OCI-LY7 (cell line): ENCODE results near the gene LYRM4. TPM values are rescaled to one million over a fixed set of nuclear protein-coding genes. Genes with fewer than 3 reads are reported as not detected.

Source experiments
- BruUV-seq: library from RNA; stranded (reverse); fragments of 400-500 nt; replicated peaks from 2 replicates; lab custom pipeline; 2021; lab: Mats Ljungman, UMichigan
- CTCF ChIA-PET: fragments of 300-600 bp; sonication (Branson Sonifier 250); formaldehyde crosslinking; loops from one replicate; lab custom pipeline; 2022; ENCODE audit warnings: antibody characterized with exemption; ENCODE audit not compliant: unreplicated experiment; lab: Charles Lee
- POLR2A ChIA-PET: fragments of 300-600 bp; sonication (Branson Sonifier 250); formaldehyde crosslinking; loops from one replicate; lab custom pipeline; 2022; ENCODE audit warnings: antibody characterized with exemption; lab: Charles Lee
- DNase-seq: peaks from one replicate; pipeline ENCODE4 v3.0.0-alpha.2; 2015; ENCODE audit warnings: low spot score
- H2AFZ ChIP-seq: fragments of 200-600 bp; sonication (generic), shearing (Covaris generic); 2 replicates; pipeline ENCODE4 v1.6.1; 2014; ENCODE audit warnings: mild to moderate bottlenecking, antibody characterized with exemption, low read length, moderate library complexity
- H3K27ac ChIP-seq: fragments of 200-600 bp; sonication (generic); 2 replicates; pipeline ENCODE4 v1.5.1; 2014; ENCODE audit warnings: mixed run types, low read depth, mild to moderate bottlenecking, moderate library complexity, low read length, inconsistent platforms; ENCODE audit not compliant: poor library complexity, severe bottlenecking
- H3K36me3 ChIP-seq: fragments of 200-600 bp; sonication (generic); 2 replicates; pipeline ENCODE4 v1.6.1; 2014; ENCODE audit warnings: mild to moderate bottlenecking, antibody characterized with exemption, low read length, moderate library complexity, mixed read lengths; ENCODE audit not compliant: insufficient read depth
- H3K4me1 ChIP-seq: fragments of 200-600 bp; sonication (generic); 2 replicates; pipeline ENCODE4 v1.5.1; 2014; ENCODE audit warnings: mild to moderate bottlenecking, low read length; ENCODE audit not compliant: insufficient read depth, poor library complexity, severe bottlenecking
- H3K4me2 ChIP-seq: fragments of 200-600 bp; sonication (generic); 2 replicates; pipeline ENCODE4 v1.6.1; 2014; ENCODE audit warnings: mild to moderate bottlenecking, low read length
- H3K4me3 ChIP-seq: fragments of 200-600 bp; sonication (generic); 2 replicates; pipeline ENCODE4 v1.5.1; 2014; ENCODE audit warnings: mild to moderate bottlenecking, low read depth, low read length; ENCODE audit not compliant: poor library complexity, severe bottlenecking
- H3K79me2 ChIP-seq: fragments of 200-600 bp; sonication (generic); 2 replicates; pipeline ENCODE4 v1.6.1; 2016; ENCODE audit warnings: low read depth, mild to moderate bottlenecking, low read length, moderate library complexity, mixed read lengths; ENCODE audit not compliant: insufficient read depth
- H3K9me2 ChIP-seq: fragments of 200-600 bp; sonication (generic); 2 replicates; pipeline ENCODE4 v1.6.1; 2016; ENCODE audit warnings: mild to moderate bottlenecking, low read length, mixed read lengths; ENCODE audit not compliant: insufficient read depth
- H3K9me3 ChIP-seq: fragments of 200-600 bp; sonication (generic); 2 replicates; pipeline ENCODE4 v1.6.1; 2014; ENCODE audit warnings: mild to moderate bottlenecking, mixed run types, low read length, mixed read lengths
- H4K20me1 ChIP-seq: fragments of 200-600 bp; sonication (generic); 2 replicates; pipeline ENCODE4 v1.6.1; 2014; ENCODE audit warnings: mild to moderate bottlenecking, antibody characterized with exemption, low read length, moderate library complexity, mixed read lengths; ENCODE audit not compliant: insufficient read depth
- EZH2phosphoT487 ChIP-seq: fragments of 200-600 bp; sonication (generic); IDR thresholded peaks from 2 replicates; pipeline ENCODE4 v1.6.1; 2018; ENCODE audit warnings: low read depth, borderline replicate concordance, mild to moderate bottlenecking, mixed run types, antibody characterized with exemption, low read length, moderate library complexity, mixed read lengths
- intact Hi-C: fragments of 100-400 bp; cut with micrococcal nuclease; formaldehyde crosslinking; loops from one replicate; pipeline ENCODE4 v1.10.0; 2022; ENCODE audit not compliant: unreplicated experiment
- total RNA-seq, 2 experiments: library from RNA; depleted of rRNA in 1 of 2; stranded (reverse); fragments of >200 nt in 1 of 2; shearing (Covaris generic) in 1 of 2; gene quantifications; 2 replicates each; pipeline ENCODE4 v1.2.3, GENCODE V29; 2014 to 2022
- TF ChIP-seq, protein P1 (sequence below): fragments of 200-600 bp; sonication (generic); conservative IDR thresholded peaks from 2 replicates; pipeline ENCODE4 v1.5.1; 2014; ENCODE audit warnings: mild to moderate bottlenecking, antibody characterized with exemption, low read length, moderate library complexity, mixed read lengths

LYRM4 gene
- total RNA-seq, 2 experiments from 2014 or later = 19.6 to 34.3 TPM

GRCh38 chr6:5243069-5243468 is 17.7 kb downstream of the LYRM4 start:
- CTCF ChIA-PET = interaction anchor here (1.1 kb wide), 1 partner anchor 22 kb away, joined by 3 read pairs; no protein-coding TSS in a partner anchor
- TF ChIP-seq, protein P1, sequence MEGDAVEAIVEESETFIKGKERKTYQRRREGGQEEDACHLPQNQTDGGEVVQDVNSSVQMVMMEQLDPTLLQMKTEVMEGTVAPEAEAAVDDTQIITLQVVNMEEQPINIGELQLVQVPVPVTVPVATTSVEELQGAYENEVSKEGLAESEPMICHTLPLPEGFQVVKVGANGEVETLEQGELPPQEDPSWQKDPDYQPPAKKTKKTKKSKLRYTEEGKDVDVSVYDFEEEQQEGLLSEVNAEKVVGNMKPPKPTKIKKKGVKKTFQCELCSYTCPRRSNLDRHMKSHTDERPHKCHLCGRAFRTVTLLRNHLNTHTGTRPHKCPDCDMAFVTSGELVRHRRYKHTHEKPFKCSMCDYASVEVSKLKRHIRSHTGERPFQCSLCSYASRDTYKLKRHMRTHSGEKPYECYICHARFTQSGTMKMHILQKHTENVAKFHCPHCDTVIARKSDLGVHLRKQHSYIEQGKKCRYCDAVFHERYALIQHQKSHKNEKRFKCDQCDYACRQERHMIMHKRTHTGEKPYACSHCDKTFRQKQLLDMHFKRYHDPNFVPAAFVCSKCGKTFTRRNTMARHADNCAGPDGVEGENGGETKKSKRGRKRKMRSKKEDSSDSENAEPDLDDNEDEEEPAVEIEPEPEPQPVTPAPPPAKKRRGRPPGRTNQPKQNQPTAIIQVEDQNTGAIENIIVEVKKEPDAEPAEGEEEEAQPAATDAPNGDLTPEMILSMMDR = no peak
- no peak for TF ChIP-seq EZH2phosphoT487
- no peak overlapping the region for H2AFZ ChIP-seq
- H3K9me2 ChIP-seq = no peaks in the 10 kb centered on the region
- H3K4me2 ChIP-seq = no peak overlapping the region
- no peaks in the 10 kb centered on the region for H3K4me1 ChIP-seq
- H3K27ac ChIP-seq = no peak overlapping the region
- no peaks in the 10 kb centered on the region for H3K79me2 ChIP-seq
- no TSS peak for BruUV-seq
- 0 out of 2 replicates have a peak, but pooled peaks cover 6% of the 10 kb centered on the region for H4K20me1 ChIP-seq
- POLR2A ChIA-PET = no interaction called here
- intact Hi-C loops = no loop called here
- H3K36me3 ChIP-seq = peaks cover 4% of the 10 kb centered on the region; the same call in 1 of the 2 replicates
- no peak for DNase-seq
- H3K4me3 ChIP-seq = no peak overlapping the region
- no peaks in the 10 kb centered on the region for H3K9me3 ChIP-seq

GRCh38 chr6:5241252-5241651 is 19.5 kb downstream of the LYRM4 start:
- intact Hi-C loops = no loop called here
- no peak overlapping the region for H3K27ac ChIP-seq
- H3K4me2 ChIP-seq = no peak overlapping the region
- no peaks in the 10 kb centered on the region for H3K9me3 ChIP-seq
- POLR2A ChIA-PET = interaction anchor here (0.7 kb wide), 1 partner anchor 13 kb away, joined by 3 read pairs; no protein-coding TSS in a partner anchor
- H4K20me1 ChIP-seq = no peaks in the 10 kb centered on the region
- H3K9me2 ChIP-seq = no peaks in the 10 kb centered on the region
- no peak overlapping the region for H3K4me3 ChIP-seq
- H3K79me2 ChIP-seq = no peaks in the 10 kb centered on the region
- BruUV-seq = no TSS peak
- TF ChIP-seq, protein P1 = no peak
- TF ChIP-seq EZH2phosphoT487 = no peak
- CTCF ChIA-PET = no interaction called here
- no peaks in the 10 kb centered on the region for H3K4me1 ChIP-seq
- H2AFZ ChIP-seq = no peak overlapping the region
- peaks cover 4% of the 10 kb centered on the region; the same call in 1 of the 2 replicates for H3K36me3 ChIP-seq
- DNase-seq = no peak

DNA sequence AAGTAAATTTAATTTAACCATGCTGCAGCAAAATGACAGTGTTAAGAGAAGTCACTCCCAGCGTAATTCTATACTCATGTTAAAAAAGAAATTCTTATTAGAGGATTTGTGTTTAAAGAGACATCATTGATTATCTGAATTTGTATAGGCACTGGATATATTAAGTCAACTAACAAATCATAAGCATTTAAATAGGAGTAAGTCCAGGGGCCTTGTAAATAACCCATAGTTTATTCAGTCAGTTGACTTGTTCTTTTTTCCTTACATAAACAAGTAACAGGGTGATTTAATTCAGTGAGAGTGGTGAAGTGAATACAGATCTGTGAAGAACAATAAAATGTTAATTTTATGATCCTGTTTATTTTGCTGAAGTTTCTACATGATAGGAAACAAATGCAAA is 22.4 kb downstream of the LYRM4 start:
- no peak overlapping the region for H3K4me3 ChIP-seq
- no peaks in the 10 kb centered on the region for H3K4me1 ChIP-seq
- no TSS peak for BruUV-seq
- no peaks in the 10 kb centered on the region for H3K9me2 ChIP-seq
- CTCF ChIA-PET = no interaction called here
- intact Hi-C loops = no loop called here
- peaks cover 10% of the 10 kb centered on the region; the same call in 1 of the 2 replicates for H3K36me3 ChIP-seq
- no peak overlapping the region for H2AFZ ChIP-seq
- H4K20me1 ChIP-seq = no peaks in the 10 kb centered on the region
- H3K27ac ChIP-seq = no peak overlapping the region
- no peak overlapping the region for H3K4me2 ChIP-seq
- TF ChIP-seq EZH2phosphoT487 = no peak
- TF ChIP-seq, protein P1 = no peak
- DNase-seq = no peak
- POLR2A ChIA-PET = no interaction called here
- H3K79me2 ChIP-seq = no peaks in the 10 kb centered on the region
- H3K9me3 ChIP-seq = no peaks in the 10 kb centered on the region
